Endothelial cell (in vitro differentiated cells): ENCODE measurements around the gene THEM5. TPM values are rescaled to one million over a fixed set of nuclear protein-coding genes. Genes with fewer than 3 reads are reported as not detected.

Experiments
- DNase-seq: peaks from one replicate; pipeline ENCODE4 v3.0.0; 2021; ENCODE audit warnings: low spot score
- H3K27ac Mint-ChIP-seq: one replicate; pipeline ENCODE4 v1.8.0; 2021; ENCODE audit warnings: mixed read lengths, inconsistent platforms; ENCODE audit not compliant: unreplicated experiment
- H3K27me3 Mint-ChIP-seq: one replicate; pipeline ENCODE4 v1.8.0; 2021; ENCODE audit warnings: mild to moderate bottlenecking, moderate library complexity, mixed read lengths, inconsistent platforms; ENCODE audit not compliant: unreplicated experiment
- H3K36me3 Mint-ChIP-seq: one replicate; pipeline ENCODE4 v1.8.0; 2021; ENCODE audit warnings: mild to moderate bottlenecking, low read depth, mixed read lengths, inconsistent platforms; ENCODE audit not compliant: unreplicated experiment
- H3K4me1 Mint-ChIP-seq: one replicate; pipeline ENCODE4 v1.8.0; 2021; ENCODE audit warnings: mild to moderate bottlenecking, mixed read lengths, inconsistent platforms; ENCODE audit not compliant: unreplicated experiment
- H3K4me3 Mint-ChIP-seq: one replicate; pipeline ENCODE4 v1.8.0; 2021; ENCODE audit warnings: mild to moderate bottlenecking, mixed read lengths, inconsistent platforms; ENCODE audit not compliant: unreplicated experiment
- H3K9me3 Mint-ChIP-seq: one replicate; pipeline ENCODE4 v1.8.0; 2021; ENCODE audit warnings: mixed read lengths, inconsistent platforms; ENCODE audit not compliant: unreplicated experiment
- total RNA-seq: library from RNA; stranded (reverse); fragmentation: NEBNext Ultra II Directional; extraction: Animal tissue kit (Norgen Biotek cat#: 25700); gene quantifications from one replicate; pipeline ENCODE4 v1.2.1, GENCODE V29; 2021; ENCODE audit not compliant: unreplicated experiment
- TF ChIP-seq, protein P1 (sequence below): fragments of 200-600 bp; sonication (generic); IDR thresholded peaks from one replicate; pipeline ENCODE4 v1.5.0; 2021; ENCODE audit warnings: antibody characterized with exemption; ENCODE audit not compliant: unreplicated experiment

THEM5 gene
- total RNA-seq, 1 donor from 2014 or later: not detected

GRCh38 chr1:151813271-151813977 lies 40.1 kb downstream of the THEM5 start:
- Mint-ChIP-seq H3K27ac (no peak overlapping the region), H3K36me3 (peaks cover 4% of the 10 kb centered on the region), H3K27me3 (peaks cover 6% of the 10 kb centered on the region), H3K4me3 (no peak overlapping the region), H3K9me3 (no peaks in the 10 kb centered on the region), H3K4me1 (peaks cover 35% of the 10 kb centered on the region)
- TF ChIP-seq, protein P1, sequence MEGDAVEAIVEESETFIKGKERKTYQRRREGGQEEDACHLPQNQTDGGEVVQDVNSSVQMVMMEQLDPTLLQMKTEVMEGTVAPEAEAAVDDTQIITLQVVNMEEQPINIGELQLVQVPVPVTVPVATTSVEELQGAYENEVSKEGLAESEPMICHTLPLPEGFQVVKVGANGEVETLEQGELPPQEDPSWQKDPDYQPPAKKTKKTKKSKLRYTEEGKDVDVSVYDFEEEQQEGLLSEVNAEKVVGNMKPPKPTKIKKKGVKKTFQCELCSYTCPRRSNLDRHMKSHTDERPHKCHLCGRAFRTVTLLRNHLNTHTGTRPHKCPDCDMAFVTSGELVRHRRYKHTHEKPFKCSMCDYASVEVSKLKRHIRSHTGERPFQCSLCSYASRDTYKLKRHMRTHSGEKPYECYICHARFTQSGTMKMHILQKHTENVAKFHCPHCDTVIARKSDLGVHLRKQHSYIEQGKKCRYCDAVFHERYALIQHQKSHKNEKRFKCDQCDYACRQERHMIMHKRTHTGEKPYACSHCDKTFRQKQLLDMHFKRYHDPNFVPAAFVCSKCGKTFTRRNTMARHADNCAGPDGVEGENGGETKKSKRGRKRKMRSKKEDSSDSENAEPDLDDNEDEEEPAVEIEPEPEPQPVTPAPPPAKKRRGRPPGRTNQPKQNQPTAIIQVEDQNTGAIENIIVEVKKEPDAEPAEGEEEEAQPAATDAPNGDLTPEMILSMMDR: no peak
- DNase-seq: no peak

DNA sequence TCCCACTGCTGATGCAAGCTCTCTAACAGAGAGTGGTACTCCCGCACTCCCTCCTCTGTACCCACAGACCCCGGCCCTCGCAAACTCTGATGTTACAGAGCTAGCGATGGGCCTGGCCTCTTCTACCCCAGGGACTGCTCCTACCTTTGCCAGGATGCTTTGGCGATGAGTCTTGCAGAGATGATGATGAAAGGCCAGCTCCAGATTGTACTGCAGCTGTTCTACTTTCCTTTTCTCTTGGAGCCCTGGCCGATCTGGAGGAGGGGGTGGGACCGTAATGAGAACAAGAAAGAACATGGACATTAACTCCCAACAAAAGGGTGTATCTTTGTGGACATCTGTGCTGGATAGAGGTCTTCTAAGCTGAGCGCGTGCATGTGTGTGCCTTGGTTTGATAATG lies 42.3 kb downstream of the THEM5 start:
- no peak overlapping the region for H3K27ac Mint-ChIP-seq
- no peak for DNase-seq

GRCh38 chr1:151809985-151810556 lies 43.4 kb downstream of the THEM5 start:
- Mint-ChIP-seq H3K9me3 (no peaks in the 10 kb centered on the region), H3K4me3 (peak overlapping the region; percentile 20), H3K36me3 (peaks cover 10% of the 10 kb centered on the region), H3K27ac (peak overlapping the region; percentile 94), H3K27me3 (peaks cover 6% of the 10 kb centered on the region), H3K4me1 (peaks cover 28% of the 10 kb centered on the region)
- DNase-seq: no peak
- TF ChIP-seq, protein P1: no peak

More for the DNA sequence above, 42.3 kb downstream of the THEM5 start:
- H3K27me3 Mint-ChIP-seq: peaks cover 6% of the 10 kb centered on the region
- H3K4me3 Mint-ChIP-seq: no peak overlapping the region
- peaks cover 32% of the 10 kb centered on the region for H3K4me1 Mint-ChIP-seq
- H3K9me3 Mint-ChIP-seq: no peaks in the 10 kb centered on the region
- H3K36me3 Mint-ChIP-seq: peaks cover 10% of the 10 kb centered on the region
- TF ChIP-seq, protein P1: no peak

DNA sequence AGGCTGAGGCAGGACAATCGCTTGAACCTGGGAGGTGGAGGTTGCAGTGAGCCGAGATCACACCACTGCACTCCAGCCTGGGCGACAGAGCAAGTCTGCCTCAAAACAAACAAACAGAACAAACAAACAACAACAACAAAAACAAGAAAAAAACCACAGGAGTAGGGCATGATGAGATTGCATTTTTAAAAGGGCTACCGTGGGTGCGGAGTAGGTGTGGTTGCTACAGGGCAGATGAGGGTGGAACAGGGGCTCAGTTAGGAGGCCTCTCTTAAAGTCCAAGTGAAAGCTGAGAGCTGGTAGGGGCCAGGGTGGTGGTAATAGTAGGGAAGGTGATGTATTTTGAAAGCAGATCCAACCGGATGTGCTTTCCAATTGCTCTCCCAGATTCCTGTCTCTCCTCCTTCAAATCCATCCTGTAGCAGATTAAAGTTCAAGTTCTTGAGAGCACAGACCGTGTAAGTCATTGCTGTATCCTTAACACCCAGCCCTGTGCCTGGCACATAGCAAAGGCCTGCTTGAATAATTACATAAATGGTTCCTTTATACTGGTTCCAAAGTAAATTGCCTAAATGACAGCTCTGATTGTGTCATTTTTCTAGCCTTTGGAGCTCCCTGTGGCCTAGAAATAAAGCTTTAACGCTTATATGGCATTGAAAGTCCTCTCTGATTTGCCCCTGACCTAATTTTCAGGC lies 44.1 kb downstream of the THEM5 start:
- TF ChIP-seq, protein P1: no peak
- Mint-ChIP-seq H3K27ac (peak overlapping the region; percentile 94), H3K4me3 (no peak overlapping the region), H3K4me1 (peaks cover 34% of the 10 kb centered on the region), H3K27me3 (peaks cover 6% of the 10 kb centered on the region), H3K36me3 (peaks cover 10% of the 10 kb centered on the region), H3K9me3 (no peaks in the 10 kb centered on the region)
- no peak for DNase-seq

- DNase-seq: no peak
- no peaks in the 10 kb centered on the region for H3K9me3 Mint-ChIP-seq
- peak overlapping the region; percentile 58 for H3K27ac Mint-ChIP-seq
- no peak overlapping the region for H3K4me3 Mint-ChIP-seq
- H3K4me1 Mint-ChIP-seq: peaks cover 43% of the 10 kb centered on the region
- H3K36me3 Mint-ChIP-seq: peaks cover 10% of the 10 kb centered on the region
- peaks cover 8% of the 10 kb centered on the region for H3K27me3 Mint-ChIP-seq
- TF ChIP-seq, protein P1: no peak
Observed at GRCh38 chr1:151807766-151808165, 45.7 kb downstream of the THEM5 start.
